NCI-H128 (cell line): Measurements from ENCODE around the gene TOP1.

ENCODE experiments used
- DNase-seq: peaks from one replicate; lab custom pipeline; 2025; ENCODE audit not compliant: unreplicated experiment; lab: John Stamatoyannopoulos, UW

Gene TOP1

DNA sequence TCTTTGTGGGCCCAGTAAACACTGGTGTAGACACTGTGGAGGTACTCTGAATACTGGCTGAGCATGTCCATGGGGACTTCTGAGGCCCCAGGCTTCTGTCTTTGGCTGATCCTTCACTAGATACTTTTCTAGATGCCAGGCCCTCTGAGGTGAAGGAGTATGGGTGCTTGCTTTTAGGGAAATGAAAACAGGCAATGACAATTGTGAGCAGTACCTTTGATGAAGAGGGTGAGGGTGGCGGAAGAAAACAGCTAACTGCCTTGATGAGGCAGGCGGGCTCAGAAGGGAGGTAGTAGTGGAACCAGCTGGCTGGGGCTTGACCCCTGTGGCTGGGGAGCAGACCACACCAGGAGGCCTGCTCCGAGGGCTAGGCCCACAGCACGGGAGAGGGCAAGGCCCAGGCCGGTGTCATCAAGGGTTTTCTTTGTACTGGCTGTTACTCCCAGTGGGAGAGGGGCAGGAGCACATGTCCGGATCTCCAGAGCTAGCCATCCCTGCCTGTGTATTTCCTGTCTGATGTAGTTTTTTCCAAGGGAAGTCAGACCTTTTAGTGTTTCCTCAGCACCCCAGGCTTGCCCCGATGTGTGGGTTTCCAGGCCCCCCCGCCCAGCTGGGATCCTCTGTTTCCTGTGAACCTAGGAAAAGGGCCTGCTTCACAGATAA, 112.7 kb downstream of the TOP1 start:
- DNase-seq, result no peak

DNA sequence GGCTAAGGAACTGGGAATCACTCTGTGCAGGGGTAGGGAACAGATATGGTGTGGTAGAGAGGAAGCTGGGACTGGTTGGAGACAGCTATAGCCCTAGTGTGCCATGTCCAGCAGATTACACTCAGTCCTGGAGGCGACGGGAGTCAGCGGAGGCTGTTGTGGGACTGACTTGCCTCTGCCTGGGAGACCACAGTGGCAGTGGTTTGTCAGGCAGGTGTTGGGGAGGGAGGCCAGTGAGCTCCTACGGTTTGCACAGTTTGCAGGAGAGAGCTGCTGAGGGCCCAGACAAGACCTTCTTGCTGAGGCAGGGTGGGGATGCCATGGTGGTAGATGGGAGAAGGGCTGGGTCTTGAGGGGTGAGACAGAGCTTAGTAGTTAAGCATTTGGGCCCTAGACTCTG, 113.6 kb downstream of the TOP1 start:
- no peak for DNase-seq

DNA sequence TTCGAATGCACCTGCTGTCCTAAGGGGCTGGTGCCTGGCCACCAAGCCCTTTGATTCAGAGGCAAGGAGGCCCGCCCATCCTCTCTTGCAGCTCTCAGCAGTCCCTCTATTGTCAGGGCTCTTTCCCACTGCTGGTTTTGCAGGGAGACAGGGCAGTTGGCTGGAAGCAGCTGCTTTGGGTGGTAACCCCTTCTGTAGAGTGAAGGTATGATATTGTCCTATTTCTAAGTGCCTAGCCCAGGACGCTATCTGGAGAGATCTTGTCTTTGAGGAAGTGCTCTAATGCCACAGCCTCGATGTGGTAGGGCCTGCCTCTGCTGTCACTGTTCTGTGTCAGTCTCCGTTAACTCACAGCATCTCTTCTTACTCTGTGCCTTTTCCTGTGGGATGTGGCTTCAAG, 114.3 kb downstream of the TOP1 start:
- no peak for DNase-seq

DNA sequence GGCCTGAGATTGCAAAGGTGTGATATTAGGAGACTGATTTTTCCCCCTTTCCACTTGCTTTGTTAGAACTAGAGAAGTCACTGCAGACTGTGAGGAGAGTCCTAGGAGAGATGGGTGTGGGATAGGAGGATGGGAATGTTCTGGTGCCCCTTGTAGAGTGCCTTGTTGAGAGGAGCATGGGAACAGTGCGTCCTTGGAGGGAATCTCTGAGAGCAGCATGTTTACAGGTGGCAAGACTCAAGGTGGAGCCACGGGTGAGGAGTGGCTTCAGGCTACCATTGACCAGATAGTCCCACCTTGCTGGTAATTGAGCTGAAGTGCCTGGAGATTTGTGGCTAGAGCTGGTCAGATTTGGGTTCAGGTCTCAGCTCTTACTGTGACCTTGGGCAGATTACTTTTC, 114.7 kb downstream of the TOP1 start:
- no peak for DNase-seq

DNA sequence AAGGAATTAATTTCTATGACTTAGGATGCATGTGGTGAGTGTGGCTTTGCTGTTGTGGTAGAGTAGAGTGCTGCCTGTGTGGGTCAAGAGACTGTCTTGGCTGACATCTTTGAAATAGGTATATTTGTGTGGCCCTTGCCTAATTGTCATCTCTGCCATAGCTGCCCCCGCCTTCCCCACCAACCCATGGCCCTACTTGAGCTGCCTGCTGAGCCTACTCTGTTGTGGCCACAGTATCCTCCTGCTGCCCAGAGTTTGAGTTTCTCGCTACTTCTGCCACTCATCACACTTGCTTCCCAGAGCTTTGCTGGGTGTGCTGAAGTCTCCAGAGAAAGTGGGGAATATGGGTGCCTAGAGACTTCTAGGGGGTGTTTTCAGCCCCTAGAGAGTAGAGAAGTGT, 116.7 kb downstream of the TOP1 start:
- no peak for DNase-seq

DNA sequence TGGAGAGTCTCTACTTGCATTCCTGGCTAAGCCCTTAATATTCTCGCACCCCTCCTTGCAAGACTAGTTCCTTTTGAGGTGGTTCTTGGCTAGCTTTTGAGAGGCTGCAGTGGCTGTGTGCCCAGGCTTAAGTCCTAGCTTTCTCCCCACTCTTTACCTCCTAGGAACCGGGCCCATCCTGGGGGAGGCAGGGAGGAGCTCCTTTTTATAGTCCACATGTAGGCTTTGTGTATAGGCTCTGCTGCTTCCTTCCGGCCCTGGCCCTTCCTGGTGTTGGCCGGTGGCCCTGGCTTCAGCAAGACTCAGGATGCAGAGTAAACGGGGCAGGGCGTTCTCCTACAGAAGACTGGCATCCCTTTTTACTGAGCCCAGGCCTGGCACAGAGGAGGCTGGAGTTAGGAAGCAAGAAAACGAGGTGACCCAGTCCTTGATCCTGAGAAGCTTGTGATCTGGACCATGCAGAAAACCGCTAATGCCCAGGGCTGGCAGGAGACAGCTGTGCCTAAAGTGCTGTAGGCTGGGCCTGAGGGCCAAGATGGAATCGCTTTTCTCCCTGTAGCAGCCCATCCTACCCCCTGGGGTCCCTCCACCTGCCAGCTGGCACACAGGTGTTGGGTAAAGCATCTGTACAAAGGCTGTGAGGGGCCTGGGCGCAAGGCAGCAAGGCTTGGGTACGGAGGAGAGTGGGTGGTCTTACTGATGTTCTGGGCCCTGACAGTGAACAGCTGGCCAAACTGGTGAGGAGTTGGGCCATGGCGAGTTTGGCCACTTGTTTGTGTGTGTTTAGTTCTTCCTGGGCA, 117.4 kb downstream of the TOP1 start:
- no peak for DNase-seq

DNA sequence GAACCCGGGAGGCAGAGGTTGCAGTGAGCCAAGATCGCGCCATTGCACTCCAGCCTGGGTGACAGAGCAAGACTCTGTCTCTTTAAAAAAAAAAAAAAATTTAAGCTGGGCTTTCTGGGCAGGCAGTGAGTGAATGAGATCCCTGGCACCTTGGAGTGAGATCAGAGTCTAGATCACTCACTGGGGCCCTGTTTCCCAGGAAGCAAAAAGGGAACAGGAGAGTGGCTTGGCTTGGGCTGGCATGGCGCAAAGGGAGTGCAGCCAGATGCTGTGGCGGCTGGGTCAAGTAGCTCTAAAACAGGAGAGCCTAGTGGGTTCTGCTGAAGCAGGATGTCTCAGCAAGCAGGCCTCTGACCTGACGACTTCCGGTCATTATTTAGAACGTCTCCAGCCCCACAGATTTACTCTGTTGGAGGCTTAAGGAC, 119.2 kb downstream of the TOP1 start:
- no peak for DNase-seq

DNA sequence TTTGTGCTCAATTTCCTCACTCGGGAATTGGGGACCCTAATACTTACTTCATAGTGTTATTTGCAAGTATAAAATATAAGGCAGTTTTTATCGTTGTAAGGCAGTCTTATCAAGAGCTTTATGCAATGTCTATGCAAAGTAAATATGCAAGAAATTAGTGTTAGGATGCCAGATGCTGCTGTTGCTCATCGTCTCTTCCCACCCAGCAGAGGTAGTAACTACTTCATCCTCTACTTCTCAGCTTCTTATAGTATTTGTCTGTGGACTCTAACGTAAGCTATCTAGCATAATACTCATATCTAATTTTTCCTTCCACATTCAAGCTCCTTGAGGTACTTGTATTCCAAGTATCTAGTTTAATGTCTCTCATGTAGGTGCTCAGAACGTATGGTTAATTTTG, 120.3 kb downstream of the TOP1 start:
- DNase-seq, result no peak

DNA sequence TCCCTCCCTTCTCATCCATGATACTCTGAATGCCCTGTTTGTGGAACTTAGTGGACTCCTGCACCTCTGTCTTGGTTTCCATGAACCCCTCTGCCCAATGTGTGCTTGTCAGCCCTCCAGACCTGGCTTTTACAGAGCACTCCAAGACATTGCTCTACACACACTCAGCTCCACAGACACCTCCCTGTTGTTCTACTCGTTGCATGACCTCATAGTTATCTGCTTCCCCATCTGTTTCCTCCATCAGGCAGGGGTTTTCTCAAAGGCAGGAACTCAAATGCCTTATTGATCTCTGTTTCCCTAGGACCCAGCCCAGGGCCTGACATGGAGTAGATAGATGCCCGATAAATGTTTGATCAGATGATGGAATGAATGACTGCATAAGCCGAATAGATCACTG, 122.0 kb downstream of the TOP1 start:
- DNase-seq, result no peak

DNA sequence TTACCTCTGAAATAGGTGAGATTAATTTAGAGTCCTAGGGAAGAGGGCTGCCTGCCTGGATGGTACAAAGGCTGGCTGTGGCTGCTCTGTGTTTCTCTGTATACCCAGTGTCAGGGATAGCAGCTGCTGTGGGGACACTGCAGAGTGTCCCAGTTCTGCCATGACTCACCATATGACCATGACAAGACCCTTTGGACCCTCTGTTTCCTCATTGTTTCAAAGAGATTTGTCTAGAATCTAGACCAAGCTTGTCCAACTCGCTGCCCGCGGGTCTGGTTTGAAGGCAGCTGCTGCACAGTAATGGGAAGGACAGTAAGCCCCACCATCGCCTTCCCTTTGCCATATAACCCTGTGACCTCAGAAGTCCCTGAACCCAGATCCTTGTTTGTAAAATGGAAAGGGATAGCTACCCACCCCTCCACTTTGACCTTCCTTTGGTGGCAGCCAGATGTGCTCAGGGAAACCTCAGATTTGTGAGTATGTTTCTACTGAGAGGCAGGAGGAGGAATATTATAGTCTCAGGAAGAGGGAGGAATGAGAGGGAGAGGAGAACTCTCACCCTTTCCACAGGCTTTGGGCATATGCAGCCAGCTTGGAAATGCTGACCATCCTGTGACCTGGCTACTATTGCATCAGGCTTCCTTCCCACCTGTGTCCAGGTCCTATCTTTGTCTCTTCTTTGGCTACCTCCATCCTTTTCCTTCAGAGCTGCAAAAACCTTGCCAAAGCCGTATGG, 122.7 kb downstream of the TOP1 start:
- DNase-seq, result no peak

DNA sequence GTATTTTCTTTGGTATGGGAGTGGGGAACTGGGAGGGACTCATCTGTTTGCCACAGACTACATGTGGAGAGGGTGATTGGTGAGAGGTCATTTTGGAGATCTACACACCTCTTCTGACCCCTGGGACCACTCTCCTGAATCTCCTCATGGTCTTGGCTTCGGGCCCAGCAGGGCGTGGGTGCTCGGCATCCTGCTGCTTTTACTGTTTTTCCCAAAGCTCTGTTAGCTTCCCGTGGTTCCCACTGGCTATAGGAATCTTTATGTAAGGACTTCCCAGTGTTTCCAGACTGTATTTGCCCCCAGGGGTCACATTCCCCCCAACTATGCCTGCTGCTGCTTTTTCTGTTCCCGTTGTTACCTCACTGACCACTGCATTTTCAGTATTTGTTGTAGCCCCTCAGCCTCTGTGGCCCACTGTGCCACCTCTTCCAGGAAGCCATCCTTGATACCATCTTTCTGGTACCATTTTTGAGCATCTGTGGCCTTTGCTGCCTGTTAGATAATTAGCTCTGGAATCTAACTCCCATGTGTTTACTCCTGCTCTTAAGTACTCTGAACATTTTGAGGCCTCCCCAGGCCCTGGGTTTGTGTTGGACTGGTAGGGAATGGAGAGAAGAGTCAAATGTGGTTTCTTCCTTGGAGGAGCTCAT, 123.6 kb downstream of the TOP1 start:
- DNase-seq, result no peak

DNA sequence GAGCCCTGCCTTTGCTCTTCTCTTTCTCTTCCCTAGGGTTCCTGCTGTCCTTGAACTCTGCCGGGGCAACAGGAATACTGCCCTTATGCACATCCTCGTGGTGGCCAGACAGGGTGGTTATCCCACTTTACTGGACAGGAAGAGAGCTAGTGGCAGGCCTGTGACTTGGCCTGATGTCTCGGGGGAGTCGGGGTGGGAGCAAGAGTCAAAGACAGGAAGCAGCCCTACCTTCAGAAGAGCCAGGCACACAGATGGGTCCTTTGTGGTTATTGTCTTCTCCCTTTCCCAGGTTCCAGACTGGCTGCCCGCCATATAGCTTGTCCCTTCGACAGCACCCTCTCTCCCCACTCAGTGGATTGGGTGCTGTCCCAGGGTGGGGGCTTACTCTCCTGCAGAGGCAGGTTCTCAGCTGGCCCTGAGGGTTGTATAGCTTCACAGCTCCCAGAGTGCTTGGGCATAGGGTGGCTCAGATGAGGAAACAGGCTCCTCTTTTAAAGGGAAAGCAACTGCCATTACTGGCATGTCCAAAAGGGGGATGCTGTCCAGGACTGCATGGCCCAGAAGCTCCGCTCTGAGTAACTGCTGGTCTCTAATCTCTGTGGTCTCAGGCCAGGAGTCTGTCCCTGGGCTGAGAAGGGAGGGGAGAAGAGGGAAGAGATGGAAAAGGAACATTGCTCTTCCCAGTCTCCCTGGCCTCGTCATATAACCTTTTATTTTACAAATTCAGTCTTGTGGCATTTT, 126.0 kb downstream of the TOP1 start:
- DNase-seq, result no peak

DNA sequence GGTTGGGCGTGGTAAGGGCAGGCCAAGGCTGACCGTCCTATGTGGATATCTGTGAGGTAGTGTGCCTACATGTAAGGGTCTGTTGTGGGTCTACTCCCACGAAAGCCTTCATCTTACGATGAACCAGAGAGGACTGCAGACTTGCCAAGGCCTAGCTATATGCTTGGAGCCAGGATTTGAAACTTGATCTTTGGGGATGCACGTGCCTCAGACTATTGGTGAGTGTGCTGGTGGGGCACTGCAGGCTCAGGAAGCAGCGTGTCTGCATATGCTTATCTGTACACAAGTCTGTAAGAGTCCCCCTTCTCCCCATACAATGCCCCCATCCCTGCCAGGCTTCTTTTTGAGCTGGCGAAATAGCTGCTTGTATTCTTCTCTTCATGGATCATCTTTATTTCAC, 126.6 kb downstream of the TOP1 start:
- DNase-seq, result no peak

DNA sequence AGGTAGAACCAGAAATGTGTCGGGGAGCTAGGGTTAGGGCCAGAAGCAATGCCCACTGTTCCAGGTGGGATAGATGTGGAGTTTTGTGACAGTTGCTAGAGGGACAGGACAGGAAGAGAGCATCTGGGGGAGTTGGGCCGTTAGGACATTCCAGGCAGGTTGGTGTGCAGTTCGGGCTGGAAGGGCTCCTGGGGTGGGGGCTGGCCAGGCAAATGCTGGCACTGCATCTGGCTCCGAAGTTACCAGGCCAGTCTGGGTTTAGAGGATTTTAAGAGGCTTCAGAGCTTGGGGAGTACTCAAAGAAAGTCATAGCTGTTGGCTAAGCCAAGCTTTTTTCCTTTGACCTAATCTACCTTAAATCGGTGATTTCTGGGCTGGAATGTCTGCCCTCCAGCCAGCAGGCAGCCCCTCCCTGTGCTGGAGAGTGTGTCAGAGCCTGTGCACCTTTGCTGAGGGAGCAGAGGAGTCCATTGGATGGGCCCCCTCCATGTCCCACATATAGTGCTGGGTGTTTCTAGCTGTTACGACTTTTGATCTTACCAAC, 129.5 kb downstream of the TOP1 start:
- no peak for DNase-seq

DNA sequence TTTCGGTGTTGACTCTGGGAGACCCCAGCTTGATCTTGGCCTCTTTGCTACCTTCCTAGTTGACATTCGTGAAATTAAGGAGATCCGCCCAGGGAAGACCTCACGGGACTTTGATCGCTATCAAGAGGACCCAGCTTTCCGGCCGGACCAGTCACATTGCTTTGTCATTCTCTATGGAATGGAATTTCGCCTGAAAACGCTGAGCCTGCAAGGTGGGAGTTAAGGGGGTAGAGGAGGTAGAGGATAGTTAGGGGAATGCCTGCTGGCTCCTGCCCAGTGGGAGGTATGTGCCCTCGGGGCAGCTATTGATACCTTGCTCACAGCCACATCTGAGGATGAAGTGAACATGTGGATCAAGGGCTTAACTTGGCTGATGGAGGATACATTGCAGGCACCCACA, 130.9 kb downstream of the TOP1 start:
- no peak for DNase-seq

DNA sequence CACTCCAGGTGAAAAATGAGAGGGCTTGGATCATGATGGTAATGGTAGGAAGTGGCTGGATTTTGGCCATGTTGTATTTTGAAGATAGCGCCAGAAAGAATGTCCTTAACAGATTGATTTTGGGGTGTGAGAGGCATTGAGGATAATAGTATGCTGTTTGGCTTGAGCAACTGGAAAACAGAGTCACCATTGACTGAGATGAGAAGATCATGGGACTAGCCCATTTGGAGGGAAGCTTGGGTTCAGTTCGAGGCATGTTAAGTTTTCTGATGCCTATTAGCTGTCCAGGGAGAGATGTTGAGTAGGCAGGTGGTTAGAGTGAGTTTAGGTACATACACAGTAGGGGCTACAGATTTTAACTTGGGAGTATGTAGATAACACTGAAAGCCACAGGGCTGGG, 132.1 kb downstream of the TOP1 start:
- no peak for DNase-seq

DNA sequence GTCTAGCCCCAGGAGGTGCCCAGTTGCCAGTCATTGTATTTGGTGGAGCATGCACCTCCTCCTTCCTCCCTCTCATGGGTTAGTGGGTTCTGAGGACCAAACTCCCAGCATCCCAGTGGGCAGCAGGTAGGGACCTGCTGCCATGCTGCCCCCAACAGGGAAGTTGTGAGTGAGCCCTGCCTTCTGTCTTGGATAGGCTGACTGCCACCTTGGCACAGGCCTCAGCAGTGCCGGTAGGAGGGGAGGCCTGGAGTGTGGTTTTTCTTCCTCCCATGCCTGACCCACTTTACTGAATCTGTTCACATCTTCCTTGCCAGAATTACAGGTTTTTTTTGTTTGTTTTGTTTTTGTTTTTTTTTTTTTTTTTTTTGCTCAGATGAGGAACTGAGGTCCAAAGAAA, 133.3 kb downstream of the TOP1 start:
- no peak for DNase-seq

DNA sequence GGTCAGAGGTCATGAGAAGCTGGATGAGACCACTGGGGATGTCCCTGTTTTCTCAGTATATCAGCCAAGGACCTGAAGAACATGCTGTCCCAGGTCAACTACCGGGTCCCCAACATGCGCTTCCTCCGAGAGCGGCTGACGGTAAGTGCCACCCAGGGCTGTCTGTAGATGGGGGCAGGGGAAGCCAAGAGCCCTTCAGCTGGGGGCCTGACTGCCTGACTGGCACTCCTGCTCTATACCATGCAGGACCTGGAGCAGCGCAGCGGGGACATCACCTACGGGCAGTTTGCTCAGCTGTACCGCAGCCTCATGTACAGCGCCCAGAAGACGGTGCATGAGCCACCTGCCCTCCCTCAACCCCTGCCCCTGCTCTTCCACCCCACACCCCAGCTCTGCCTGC, 133.8 kb downstream of the TOP1 start:
- DNase-seq, result no peak

DNA sequence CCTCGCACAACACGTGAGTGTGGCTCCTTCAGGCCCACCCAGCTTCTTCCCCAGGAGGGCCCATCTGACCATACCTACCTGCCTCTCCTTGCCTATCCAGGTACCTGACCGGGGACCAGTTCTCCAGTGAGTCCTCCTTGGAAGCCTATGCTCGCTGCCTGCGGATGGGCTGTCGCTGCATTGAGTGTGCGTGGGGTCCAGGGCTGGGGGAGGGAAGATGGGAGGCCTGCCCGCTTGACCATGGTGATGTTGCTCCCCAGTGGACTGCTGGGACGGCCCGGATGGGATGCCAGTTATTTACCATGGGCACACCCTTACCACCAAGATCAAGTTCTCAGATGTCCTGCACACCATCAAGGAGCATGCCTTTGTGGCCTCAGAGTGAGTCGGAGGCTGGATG, 135.2 kb downstream of the TOP1 start:
- DNase-seq, result no peak

DNA sequence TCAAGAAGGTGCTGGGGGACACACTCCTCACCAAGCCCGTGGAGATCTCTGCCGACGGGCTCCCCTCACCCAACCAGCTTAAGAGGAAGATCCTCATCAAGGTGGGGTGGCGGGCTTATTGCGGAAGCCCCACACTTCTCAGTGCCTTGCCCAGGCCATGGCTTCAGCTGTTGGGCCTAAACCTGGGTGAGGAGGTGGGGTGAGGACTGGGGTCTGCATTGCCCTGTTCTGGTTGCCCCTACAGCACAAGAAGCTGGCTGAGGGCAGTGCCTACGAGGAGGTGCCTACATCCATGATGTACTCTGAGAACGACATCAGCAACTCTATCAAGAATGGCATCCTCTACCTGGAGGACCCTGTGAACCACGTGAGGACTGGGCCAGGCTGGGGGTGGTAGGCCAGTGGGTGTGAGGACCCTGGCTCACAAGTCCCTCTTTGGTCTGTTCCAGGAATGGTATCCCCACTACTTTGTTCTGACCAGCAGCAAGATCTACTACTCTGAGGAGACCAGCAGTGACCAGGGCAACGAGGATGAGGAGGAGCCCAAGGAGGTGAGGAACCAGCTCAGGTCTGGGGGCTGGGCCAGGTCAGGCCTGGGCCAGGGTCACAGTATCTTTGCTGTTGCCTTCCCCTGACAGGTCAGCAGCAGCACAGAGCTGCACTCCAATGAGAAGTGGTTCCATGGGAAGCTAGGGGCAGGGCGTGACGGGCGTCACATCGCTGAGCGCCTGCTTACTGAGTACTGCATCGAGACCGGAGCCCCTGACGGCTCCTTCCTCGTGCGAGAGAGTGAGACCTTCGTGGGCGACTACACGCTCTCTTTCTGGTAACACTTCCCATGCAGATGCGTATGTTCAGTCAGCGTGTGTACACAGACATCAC, 136.6 kb downstream of the TOP1 start:
- DNase-seq, result no peak
